K562 (cell line): Measurements from ENCODE around the gene USP46. TPM values are rescaled to one million over a fixed set of nuclear protein-coding genes. Genes with fewer than 3 reads are reported as not detected.

Source experiments
- ATAC-seq: fragments of 200-7000 bp; cut with Tn5 transposase; 3 replicates; pipeline ENCODE4 v1.9.1; 2020; ENCODE audit warnings: moderate library complexity
- BruUV-seq: library from RNA; stranded (reverse); fragments of 400-500 nt; replicated peaks from 2 replicates; lab custom pipeline; 2021; lab: Mats Ljungman, UMichigan
- CTCF ChIA-PET: fragments of 300-600 bp; formaldehyde crosslinking; extraction: SDS; loops from one replicate; lab custom pipeline; 2021; ENCODE audit warnings: low intra/inter-chr PET ratio; lab: Yijun Ruan, JAX
- POLR2A ChIA-PET: fragments of 300-600, 350-650 bp; sonication (Branson Sonifier 250); formaldehyde crosslinking; extraction: SDS; loops from one replicate; lab custom pipeline; 2021; ENCODE audit warnings: antibody characterized with exemption, inconsistent platforms; lab: Yijun Ruan, JAX
- DNase-seq, 4 experiments: peaks; one replicate each; pipeline versions ENCODE4 v3.0.0 to v3.0.0-alpha.2; 2011 to 2018; ENCODE audit warnings: low spot score in 3 of 4, mixed read lengths in 3 of 4; ENCODE audit errors: extremely low read depth in 1 of 4
- FAIRE-seq: peaks from 2 replicates; lab custom pipeline; 2011; peaks lifted over from hg19 to GRCh38; lab: Jason Lieb, UNC
- H2AFZ ChIP-seq: 2 replicates; pipeline ENCODE4 v1.6.0; 2011; ENCODE audit warnings: low read depth, low read length, control low read depth, inconsistent platforms
- H3K27ac ChIP-seq: fragments of 200-600 bp; 3 replicates; pipeline ENCODE4 v1.8.0; 2011; ENCODE audit warnings: low read depth, mild to moderate bottlenecking, control low read depth, inconsistent platforms, low read length, moderate library complexity, mixed read lengths; ENCODE audit errors: extremely low read depth
- H3K27me3 ChIP-seq, 2 experiments: fragments of 300-600 bp in 1 of 2; 2 replicates in 1 of 2; 3 replicates in 1 of 2; pipeline versions ENCODE4 v1.6.0 to v1.8.0; 2011; ENCODE audit warnings: inconsistent platforms in 2 of 2, low read length in 2 of 2, mild to moderate bottlenecking in 1 of 2, mixed read lengths in 1 of 2, moderate library complexity in 1 of 2; ENCODE audit not compliant: control insufficient read depth in 2 of 2, insufficient read depth in 2 of 2
- H3K36me3 ChIP-seq: fragments of 300-600 bp; 3 replicates; pipeline ENCODE4 v1.8.0; 2011; ENCODE audit warnings: mild to moderate bottlenecking, low read length, inconsistent platforms; ENCODE audit not compliant: control insufficient read depth, insufficient read depth
- H3K4me1 ChIP-seq, 2 experiments: fragments of 200-600 bp in 1 of 2; replicated peaks in 1 of 2; 2 replicates in 1 of 2; 3 replicates in 1 of 2; pipeline versions ENCODE4 v1.5.1 to v1.8.0; 2011; ENCODE audit warnings: inconsistent platforms in 2 of 2, low read length in 2 of 2, mild to moderate bottlenecking in 1 of 2, mixed read lengths in 1 of 2, moderate library complexity in 1 of 2; ENCODE audit not compliant: control insufficient read depth in 2 of 2, insufficient read depth in 2 of 2
- H3K4me2 ChIP-seq: 2 replicates; pipeline ENCODE4 v1.6.1; 2011; ENCODE audit warnings: low read length, control low read depth, inconsistent platforms, mixed read lengths; ENCODE audit not compliant: insufficient read depth
- H3K4me3 ChIP-seq: fragments of 200-600 bp; sonication (generic), shearing (Covaris generic); 2 replicates; pipeline ENCODE4 v1.5.1; 2016; ENCODE audit warnings: control low read depth, inconsistent platforms
- H3K79me2 ChIP-seq: fragments of 200-600 bp; 3 replicates; pipeline ENCODE4 v1.8.0; 2011; ENCODE audit warnings: low read length, inconsistent platforms; ENCODE audit not compliant: control insufficient read depth, insufficient read depth
- H3K9ac ChIP-seq, 2 experiments: 2 replicates each; pipeline versions ENCODE4 v1.6.0 to v1.6.1; 2011; ENCODE audit warnings: low read depth in 2 of 2, low read length in 2 of 2, control low read depth in 1 of 2, inconsistent platforms in 1 of 2, mild to moderate bottlenecking in 1 of 2, mixed read lengths in 1 of 2; ENCODE audit not compliant: insufficient read depth in 1 of 2
- H3K9me1 ChIP-seq: one replicate; pipeline ENCODE4 v1.6.0; 2011; ENCODE audit warnings: inconsistent platforms, mild to moderate bottlenecking, low read length, moderate library complexity; ENCODE audit not compliant: control insufficient read depth, insufficient read depth
- H3K9me3 ChIP-seq: replicated peaks from 2 replicates; pipeline ENCODE4 v1.5.1; 2011; ENCODE audit warnings: low read depth, low read length, inconsistent platforms; ENCODE audit not compliant: control insufficient read depth, insufficient read depth
- H4K20me1 ChIP-seq: replicated peaks from 2 replicates; pipeline ENCODE4 v1.6.1; 2011; ENCODE audit warnings: low read length, inconsistent platforms, mixed read lengths; ENCODE audit not compliant: control insufficient read depth, insufficient read depth
- CAMTA2 ChIP-seq: fragments of 250-450 bp; sonication (Bioruptor Pico); conservative IDR thresholded peaks from 2 replicates; pipeline ENCODE4 v1.5.1; 2022
- SMAD3 ChIP-seq: fragments of 450-650 bp; formaldehyde crosslinking; conservative IDR thresholded peaks from 2 replicates; pipeline ENCODE4 v1.4.0; 2020; ENCODE audit warnings: mild to moderate bottlenecking
- TCF7 ChIP-seq: sonication (generic); IDR thresholded peaks from 2 replicates; pipeline ENCODE4 v1.6.1; 2016; ENCODE audit warnings: antibody characterized with exemption, borderline replicate concordance
- TGIF2 ChIP-seq: sonication (generic); formaldehyde crosslinking; IDR thresholded peaks from 2 replicates; pipeline ENCODE4 v1.8.1; 2022; ENCODE audit warnings: mild to moderate bottlenecking, missing genetic modification reagents, moderate library complexity
- ZNF197 ChIP-seq: fragments of 200-800 bp; sonication (Bioruptor generic); IDR thresholded peaks from 2 replicates; pipeline ENCODE4 v1.6.1; 2016; ENCODE audit warnings: low read depth, missing genetic modification characterization, missing compliant biosample characterization
- ZNF740 ChIP-seq, 3 experiments: fragments of 200-800 bp in 1 of 3; sonication (Bioruptor generic) in 1 of 3; sonication (generic) in 1 of 3; formaldehyde crosslinking in 1 of 3; IDR thresholded peaks; 2 replicates each; pipeline versions ENCODE4 v1.6.1 to v1.8.0; 2016 to 2022; ENCODE audit warnings: mild to moderate bottlenecking in 2 of 3, missing compliant biosample characterization in 2 of 3, missing genetic modification characterization in 2 of 3, missing genetic modification reagents in 1 of 3
- ZNF79 ChIP-seq: fragments of 250-450 bp; sonication (Bioruptor Pico); IDR thresholded peaks from 2 replicates; pipeline ENCODE4 v1.4.0; 2020; ENCODE audit warnings: low read depth, mild to moderate bottlenecking, moderate library complexity
- WGBS: fragments of 100-300 bp; shearing (Covaris generic); methylation state at CpG from one replicate; pipeline ENCODE4 v1.1.6; 2016; ENCODE audit warnings: low coverage, mixed read lengths; ENCODE audit not compliant: insufficient coverage; ENCODE audit errors: missing lambda C conversion rate; 5-methylcytosine and 5-hydroxymethylcytosine counted together
- in situ Hi-C: fragments of 300-500 bp; cut with MboI; formaldehyde crosslinking; loops from 4 replicates; pipeline ENCODE4 v1.15.0; 2018; ENCODE audit warnings: inconsistent platforms, mixed read lengths
- intact Hi-C: fragments of 100-400 bp; cut with micrococcal nuclease; formaldehyde crosslinking; loops from 2 replicates; pipeline ENCODE4 v1.14.2; 2022
- polyA plus RNA-seq, 8 experiments: library from polyadenylated mRNA; depleted of rRNA in 4 of 8; stranded (reverse) in 5 of 8; unstranded in 3 of 8; fragments of >200 nt; fragmentation: Nextera tagmentation in 2 of 8; fragmentation: Illumina TruSeq in 1 of 8; extraction: Ambion mirVana in 2 of 8; extraction: Trizol in 1 of 8; gene quantifications; 2 replicates each; pipeline versions ENCODE4 v1.2.1 to v1.2.3, GENCODE V29; 2011 to 2014; ENCODE audit warnings: inconsistent platforms in 1 of 8, missing spikeins in 1 of 8
- total RNA-seq, 7 experiments: library from RNA; depleted of rRNA in 6 of 7; stranded (reverse); fragments of >200 nt in 6 of 7; fragmentation: Illumina TruSeq in 2 of 7; extraction: Trizol in 2 of 7; gene quantifications; 2 replicates each; pipeline versions ENCODE4 v1.2.1 to v1.2.3, GENCODE V29; 2011 to 2021; ENCODE audit warnings: low replicate concordance in 1 of 7

USP46 gene
- total and polyA plus RNA-seq, 9 of the 15 experiments (the other 6 are each of a cell fraction or from before 2014, with no cell fraction given) = 3.0 to 11.7 (median 8.4) TPM

GRCh38 chr4:52628543-52628942 is 30.6 kb downstream of the USP46 start:
- Histone ChIP-seq H3K9me3 (no peaks in the 10 kb centered on the region), H3K9me1 (no peaks in the 10 kb centered on the region), H3K9ac (no peak overlapping the region), H3K27me3 (no peaks in the 10 kb centered on the region), H4K20me1 (no peaks in the 10 kb centered on the region), H3K4me1 (no peaks in the 10 kb centered on the region), H3K4me3 (no peak overlapping the region), H3K4me2 (no peak overlapping the region), H2AFZ (no peak overlapping the region), H3K27ac (no peak overlapping the region), H3K36me3 (peaks cover 3% of the 10 kb centered on the region; the same call in 1 of the 3 replicates), H3K79me2 (no peaks in the 10 kb centered on the region)
- no peak for ATAC-seq
- POLR2A ChIA-PET = interaction anchor here (0.6 kb wide), 1 partner anchor 1480 kb away, joined by 3 read pairs; no protein-coding TSS in a partner anchor
- 77% methylated on average over 4 of the region's 4 CpGs for WGBS
- no peak for DNase-seq
- CTCF ChIA-PET = no interaction called here
- no peak for TF ChIP-seq ZNF197 (CRISPR knock-in tag)
- no peak for TF ChIP-seq ZNF79 (CRISPR knock-in tag)
- no peak for TF ChIP-seq CAMTA2 (CRISPR knock-in tag)
- in situ Hi-C loops = no loop called here
- intact Hi-C loops = no loop called here
- BruUV-seq = no TSS peak
- no peak for FAIRE-seq

GRCh38 chr4:52627876-52628275 is 31.2 kb downstream of the USP46 start:
- BruUV-seq = no TSS peak
- FAIRE-seq = no peak

More at GRCh38 chr4:52627876-52628275, 31.2 kb downstream of the USP46 start:
- Histone ChIP-seq H3K9me1 (no peaks in the 10 kb centered on the region), H3K4me2 (no peak overlapping the region), H3K4me1 (no peaks in the 10 kb centered on the region), H2AFZ (no peak overlapping the region), H4K20me1 (no peaks in the 10 kb centered on the region), H3K36me3 (peaks cover 3% of the 10 kb centered on the region; the same call in 1 of the 3 replicates), H3K9ac (no peak overlapping the region), H3K27ac (no peak overlapping the region), H3K27me3 (no peaks in the 10 kb centered on the region), H3K79me2 (no peaks in the 10 kb centered on the region), H3K4me3 (no peak overlapping the region), H3K9me3 (no peaks in the 10 kb centered on the region)
- in situ Hi-C loops = no loop called here
- ChIA-PET POLR2A (no interaction called here), CTCF (no interaction called here)
- DNase-seq = no peak
- 77% methylated on average over 7 of the region's 7 CpGs for WGBS
- intact Hi-C loops = no loop called here
- TF ChIP-seq ZNF740 (CRISPR knock-in tag; IDR thresholded peaks at IDR 0.05) (no peak), ZNF740 (tag; IDR thresholded peaks at IDR 0.05) (no peak), TCF7 (no peak), SMAD3 (CRISPR knock-in tag) (no peak), TGIF2 (CRISPR knock-in tag) (no peak)
- ATAC-seq = no peak
